Colonic mucosa (tissue), 4 donors: ENCODE results near the gene MAP2K5. TPM values are rescaled to one million over a fixed set of nuclear protein-coding genes. Genes with fewer than 3 reads are reported as not detected.

Source experiments
- DNase-seq: peaks from one replicate; pipeline ENCODE4 v3.0.0-alpha.2; 2020
- H3K27ac ChIP-seq: fragments of 200-600 bp; one replicate; pipeline ENCODE4 v1.8.0; 2021
- H3K27me3 ChIP-seq: fragments of 200-600 bp; one replicate; pipeline ENCODE4 v1.8.0; 2021
- H3K36me3 ChIP-seq: fragments of 200-600 bp; one replicate; pipeline ENCODE4 v1.8.0; 2021
- H3K4me1 ChIP-seq: fragments of 200-600 bp; one replicate; pipeline ENCODE4 v1.8.0; 2021; ENCODE audit warnings: mild to moderate bottlenecking
- H3K4me3 ChIP-seq: fragments of 200-600 bp; one replicate; pipeline ENCODE4 v1.8.0; 2021
- H3K9ac ChIP-seq, 2 donors: one replicate each; pipeline ENCODE4 v1.7.0; 2013; ENCODE audit warnings: control low read depth in 2 of 2, low read depth in 2 of 2, low read length in 2 of 2
- H3K9me3 ChIP-seq: fragments of 200-600 bp; one replicate; pipeline ENCODE4 v1.8.0; 2021
- intact Hi-C: fragments of 100-400 bp; cut with DNase I; formaldehyde crosslinking; loops from one replicate; pipeline ENCODE4 v1.14.1; 2022
- total RNA-seq, 2 donors: library from RNA; stranded (reverse); fragmentation: NEBNext Ultra II Directional in 1 of 2; extraction: Animal tissue kit (Norgen Biotek cat#: 25700) in 1 of 2; gene quantifications; one replicate each; pipeline ENCODE4 v1.2.1, GENCODE V29; 2021
- TF ChIP-seq, protein P1 (sequence below): fragments of 200-600 bp; IDR thresholded peaks from one replicate; pipeline ENCODE4 v1.8.0; 2022; ENCODE audit warnings: antibody characterized with exemption, mild to moderate bottlenecking
- donor health status: healthy.
- donor health status: DM: no; HTN: no; CAD: no.
- donor health status: DM: no; HTN: no; CAD: no.

Gene MAP2K5
- total RNA-seq, 2 donors from 2014 or later = 19.1 to 20.2 TPM

DNA sequence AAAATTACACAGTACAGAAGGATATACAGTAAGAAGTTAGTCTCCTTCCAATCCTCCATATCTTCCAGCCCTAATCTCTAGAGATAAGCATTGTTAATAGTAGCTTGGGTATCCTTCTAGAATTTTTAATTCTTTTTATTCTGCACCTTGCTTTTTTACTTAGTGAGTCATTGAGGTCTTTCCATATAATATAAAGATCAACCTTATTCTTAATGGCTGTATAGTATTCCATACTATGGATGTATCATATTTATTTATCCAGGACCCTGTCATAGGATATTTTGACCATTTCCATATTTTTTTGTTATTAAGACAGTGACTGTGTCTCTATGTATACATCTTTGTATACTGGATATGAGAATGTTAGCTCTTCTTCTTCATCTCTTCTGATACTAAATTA, 246.5 kb downstream of the MAP2K5 start:
- no peak for DNase-seq
- H3K27me3 ChIP-seq = no peaks in the 10 kb centered on the region
- no peak overlapping the region for H3K9ac ChIP-seq
- no peak overlapping the region for H3K4me3 ChIP-seq
- H3K27ac ChIP-seq = no peak overlapping the region
- TF ChIP-seq, protein P1, sequence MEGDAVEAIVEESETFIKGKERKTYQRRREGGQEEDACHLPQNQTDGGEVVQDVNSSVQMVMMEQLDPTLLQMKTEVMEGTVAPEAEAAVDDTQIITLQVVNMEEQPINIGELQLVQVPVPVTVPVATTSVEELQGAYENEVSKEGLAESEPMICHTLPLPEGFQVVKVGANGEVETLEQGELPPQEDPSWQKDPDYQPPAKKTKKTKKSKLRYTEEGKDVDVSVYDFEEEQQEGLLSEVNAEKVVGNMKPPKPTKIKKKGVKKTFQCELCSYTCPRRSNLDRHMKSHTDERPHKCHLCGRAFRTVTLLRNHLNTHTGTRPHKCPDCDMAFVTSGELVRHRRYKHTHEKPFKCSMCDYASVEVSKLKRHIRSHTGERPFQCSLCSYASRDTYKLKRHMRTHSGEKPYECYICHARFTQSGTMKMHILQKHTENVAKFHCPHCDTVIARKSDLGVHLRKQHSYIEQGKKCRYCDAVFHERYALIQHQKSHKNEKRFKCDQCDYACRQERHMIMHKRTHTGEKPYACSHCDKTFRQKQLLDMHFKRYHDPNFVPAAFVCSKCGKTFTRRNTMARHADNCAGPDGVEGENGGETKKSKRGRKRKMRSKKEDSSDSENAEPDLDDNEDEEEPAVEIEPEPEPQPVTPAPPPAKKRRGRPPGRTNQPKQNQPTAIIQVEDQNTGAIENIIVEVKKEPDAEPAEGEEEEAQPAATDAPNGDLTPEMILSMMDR = no peak
- intact Hi-C loops = no loop called here
- no peaks in the 10 kb centered on the region for H3K36me3 ChIP-seq
- no peaks in the 10 kb centered on the region for H3K9me3 ChIP-seq
- no peaks in the 10 kb centered on the region for H3K4me1 ChIP-seq

DNA sequence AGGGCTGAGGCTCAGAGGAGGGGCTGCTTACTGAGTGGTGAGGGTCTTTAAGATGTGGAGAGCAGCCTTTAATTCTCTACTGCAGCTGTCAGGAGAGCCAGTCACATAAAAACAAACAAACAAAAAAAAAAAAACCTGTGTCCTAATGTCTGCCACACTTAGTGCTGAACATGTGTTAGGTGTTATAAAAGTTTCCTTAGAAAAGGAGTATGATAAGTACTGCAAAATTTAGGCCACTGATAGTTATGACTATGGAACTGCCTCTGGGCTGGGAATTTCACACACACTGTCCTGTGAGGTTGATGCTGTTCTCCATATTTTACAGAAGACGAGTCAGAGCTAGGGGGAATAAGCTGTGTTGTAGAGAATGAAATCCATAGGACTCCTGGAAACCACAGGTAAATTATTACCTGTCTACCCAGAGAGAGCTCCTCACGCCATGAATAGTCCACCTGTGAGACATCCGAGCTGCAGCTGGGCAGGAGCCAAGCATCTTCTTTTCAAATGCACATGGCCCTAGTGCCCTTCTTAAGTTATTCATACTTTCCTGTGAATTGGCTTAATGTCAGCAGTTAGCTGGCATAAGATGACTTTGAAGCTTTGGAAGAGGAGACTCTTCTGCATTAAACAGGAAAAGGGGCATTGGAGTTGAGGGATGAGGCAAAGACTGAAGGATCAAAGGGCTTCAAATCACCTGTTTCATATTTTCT, 248.3 kb downstream of the MAP2K5 start:
- intact Hi-C loops = no loop called here
- TF ChIP-seq, protein P1 = no peak
- Histone ChIP-seq H3K27ac (no peak overlapping the region), H3K4me3 (no peak overlapping the region), H3K36me3 (no peaks in the 10 kb centered on the region), H3K4me1 (no peaks in the 10 kb centered on the region), H3K9ac (no peak overlapping the region), H3K9me3 (no peaks in the 10 kb centered on the region), H3K27me3 (no peaks in the 10 kb centered on the region)
- no peak for DNase-seq

DNA sequence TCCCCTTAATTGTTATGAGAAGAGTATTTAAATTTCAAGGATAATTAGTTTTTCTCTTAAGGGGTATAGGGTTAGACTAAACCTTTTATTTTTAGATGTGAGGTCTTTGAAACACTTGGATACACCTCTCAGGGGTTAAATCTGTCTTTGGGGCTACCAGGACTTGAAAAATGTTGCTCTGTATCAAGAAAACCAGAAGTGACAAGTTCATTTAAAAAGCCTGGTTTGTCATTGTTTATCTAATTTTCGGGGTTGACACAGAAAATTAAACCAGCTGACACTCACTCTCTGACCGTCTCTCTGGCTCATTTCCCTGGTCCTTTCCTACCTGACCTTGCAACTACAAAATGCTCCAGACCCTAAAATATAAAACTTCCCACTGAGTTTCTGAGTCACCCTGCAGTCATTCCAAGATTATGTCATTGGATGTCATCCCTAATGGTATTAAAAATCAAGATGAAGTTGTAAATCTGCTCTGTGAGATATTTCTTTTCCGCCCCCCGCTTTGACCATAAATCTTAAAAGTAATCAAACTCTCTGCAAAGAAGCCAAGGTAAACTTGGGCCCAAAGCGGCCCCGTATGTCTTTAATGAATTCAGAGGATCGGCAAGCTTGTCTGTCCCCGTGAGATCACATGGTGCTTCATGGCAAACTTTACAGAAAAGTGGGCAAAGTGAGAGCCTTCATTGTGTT, 249.9 kb downstream of the MAP2K5 start:
- no peaks in the 10 kb centered on the region for H3K9me3 ChIP-seq
- H3K27ac ChIP-seq = no peak overlapping the region
- H3K27me3 ChIP-seq = no peaks in the 10 kb centered on the region
- intact Hi-C loops = no loop called here
- TF ChIP-seq, protein P1 = no peak
- H3K4me3 ChIP-seq = no peak overlapping the region
- H3K9ac ChIP-seq = no peak overlapping the region
- H3K36me3 ChIP-seq = no peaks in the 10 kb centered on the region
- DNase-seq = no peak
- no peaks in the 10 kb centered on the region for H3K4me1 ChIP-seq

DNA sequence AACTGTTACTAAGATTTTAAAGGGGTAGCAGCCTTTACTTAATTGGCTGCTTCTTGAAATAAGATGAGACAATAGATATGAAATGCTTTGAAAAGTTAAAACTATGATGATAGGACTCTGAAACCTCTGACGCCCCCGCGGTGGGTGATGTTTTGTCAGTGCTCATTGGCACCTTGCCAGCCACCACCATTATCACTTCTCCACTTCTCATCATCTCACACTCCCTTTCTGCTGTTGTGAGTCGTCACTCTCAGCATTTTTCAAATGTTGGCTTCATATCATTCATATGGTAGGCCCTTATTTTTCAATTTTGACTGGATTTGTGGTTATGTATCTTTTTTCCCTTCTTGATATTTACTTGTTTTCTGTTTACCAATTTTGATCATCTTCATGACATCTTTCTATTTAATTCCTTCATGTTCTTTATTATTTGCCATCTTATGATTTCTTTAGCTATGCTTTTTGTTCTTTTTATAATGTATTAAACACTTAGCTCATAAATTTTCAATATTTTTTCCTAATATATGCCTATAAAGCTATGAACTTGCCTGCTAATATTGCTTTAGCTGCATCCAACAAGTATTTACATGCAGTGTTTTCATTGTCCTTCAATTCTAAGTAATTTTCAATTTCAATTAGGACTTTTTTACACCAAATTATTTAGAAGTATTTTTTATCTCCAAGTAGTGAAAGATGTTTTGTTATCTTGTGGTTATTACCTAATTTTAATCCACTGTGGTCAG, 252.5 kb downstream of the MAP2K5 start:
- Histone ChIP-seq H3K27ac (no peak overlapping the region), H3K9ac (no peak overlapping the region), H3K4me3 (no peak overlapping the region), H3K4me1 (no peaks in the 10 kb centered on the region), H3K36me3 (no peaks in the 10 kb centered on the region), H3K9me3 (no peaks in the 10 kb centered on the region), H3K27me3 (no peaks in the 10 kb centered on the region)
- TF ChIP-seq, protein P1 = no peak
- intact Hi-C loops = no loop called here
- no peak for DNase-seq

DNA sequence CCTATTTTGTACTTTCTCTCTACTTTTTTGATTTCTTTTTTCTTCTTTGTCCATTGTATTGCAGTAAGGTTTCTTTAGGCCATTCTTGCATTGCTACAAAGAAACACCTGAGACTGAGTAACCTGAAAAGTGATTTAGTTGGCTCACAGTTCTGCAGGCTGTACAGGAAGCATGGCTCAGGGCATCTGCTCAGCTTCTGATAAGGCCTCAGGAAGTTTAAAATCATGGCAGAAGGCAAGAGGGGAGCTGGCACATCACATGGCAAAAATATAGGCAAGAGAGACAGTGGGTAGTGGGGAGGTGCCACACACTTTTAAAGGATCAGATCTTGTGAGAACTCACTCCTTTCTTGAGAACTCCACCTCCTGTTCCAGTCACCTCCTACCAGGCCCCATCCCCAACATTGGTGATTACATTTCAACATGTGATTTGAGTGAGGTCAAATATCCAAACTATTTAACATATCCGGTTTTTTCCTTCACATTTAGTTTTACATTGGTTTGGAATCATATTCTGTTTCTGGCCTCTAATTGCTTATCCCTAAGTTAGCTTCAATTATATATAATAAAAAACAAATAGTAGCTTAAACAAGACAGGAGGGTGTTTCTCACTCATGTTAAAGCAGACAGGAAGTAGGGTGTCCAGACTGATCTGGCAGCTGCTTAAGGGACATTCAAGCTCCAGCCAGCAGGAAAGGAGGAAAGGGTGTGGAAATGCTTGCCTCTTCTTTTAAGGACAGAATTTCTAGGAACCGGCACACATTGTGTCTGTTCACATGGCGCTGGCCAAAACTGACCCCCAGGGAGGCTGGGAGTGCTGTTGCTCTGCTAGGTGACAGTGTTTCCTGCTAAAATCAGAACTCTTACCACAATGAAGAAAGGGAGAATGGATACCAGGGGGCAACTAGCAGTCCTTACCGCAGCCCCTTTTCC, 254.0 kb downstream of the MAP2K5 start:
- no peak overlapping the region for H3K9ac ChIP-seq
- intact Hi-C loops = no loop called here
- H3K9me3 ChIP-seq = no peaks in the 10 kb centered on the region
- H3K4me3 ChIP-seq = no peak overlapping the region
- TF ChIP-seq, protein P1 = no peak
- no peak overlapping the region for H3K27ac ChIP-seq
- H3K27me3 ChIP-seq = no peaks in the 10 kb centered on the region
- no peaks in the 10 kb centered on the region for H3K36me3 ChIP-seq
- H3K4me1 ChIP-seq = no peaks in the 10 kb centered on the region
- DNase-seq = no peak
